HCT116 (cell line): ENCODE results near the gene POLR3F. TPM values are rescaled to one million over a fixed set of nuclear protein-coding genes. Genes with fewer than 3 reads are reported as not detected.

Experiments
- ATAC-seq: fragments of 200-7000 bp; cut with Tn5 transposase; 2 replicates; pipeline ENCODE4 v1.9.1; 2020; ENCODE audit warnings: mild to moderate bottlenecking, moderate library complexity
- BruUV-seq: library from RNA; stranded (reverse); fragments of 400-500 nt; replicated peaks from 2 replicates; lab custom pipeline; 2021; lab: Mats Ljungman, UMichigan
- CTCF ChIA-PET: fragments of 300-600 bp; sonication (Branson Sonifier 250); formaldehyde crosslinking; loops from one replicate; lab custom pipeline; 2021; ENCODE audit warnings: antibody characterized with exemption; lab: Charles Lee
- POLR2A ChIA-PET: fragments of 300-600, 350-600 bp; sonication (Branson Sonifier 250); formaldehyde crosslinking; loops from one replicate; lab custom pipeline; 2021; ENCODE audit warnings: antibody characterized with exemption; lab: Charles Lee
- RAD21 ChIA-PET, 2 experiments: fragments of 300-600 bp; sonication (Branson Sonifier 250); formaldehyde crosslinking; loops; one replicate each; lab custom pipeline; 2023; ENCODE audit warnings: low total read pairs in 2 of 2; ENCODE audit not compliant: uncharacterized antibody in 2 of 2, unreplicated experiment in 2 of 2, low non-redundant PET in 1 of 2; lab: Charles Lee
- DNase-seq: peaks from one replicate; pipeline ENCODE4 v3.0.0-alpha.2; 2010; ENCODE audit warnings: low read depth, low spot score
- H2AFZ ChIP-seq: fragments of 200-600 bp; shearing (Covaris generic), sonication (generic); 2 replicates; pipeline ENCODE4 v1.6.1; 2017; ENCODE audit warnings: low read depth, mixed run types, mixed read lengths, antibody characterized with exemption, low read length; ENCODE audit not compliant: poor library complexity, severe bottlenecking
- H3K27ac ChIP-seq: 2 replicates; pipeline ENCODE4 v1.5.1; 2012; ENCODE audit warnings: low read depth, low read length
- H3K27me3 ChIP-seq: fragments of 200-600 bp; sonication (generic); 2 replicates; pipeline ENCODE4 v1.6.1; 2016; ENCODE audit warnings: mixed run types, low read length, mixed read lengths; ENCODE audit not compliant: insufficient read depth
- H3K36me3 ChIP-seq, 2 experiments: fragments of 200-500 bp in 1 of 2; fragments of 200-600 bp in 1 of 2; sonication (Bioruptor generic) in 1 of 2; sonication (generic) in 1 of 2; 2 replicates each; pipeline versions ENCODE4 v1.5.1 to v1.6.1; 2014 to 2016; ENCODE audit warnings: low read length in 2 of 2, inconsistent platforms in 1 of 2, mixed read lengths in 1 of 2, mixed run types in 1 of 2; ENCODE audit not compliant: insufficient read depth in 2 of 2, control insufficient read depth in 1 of 2
- H3K4me1 ChIP-seq, 2 experiments: fragments of 200-600 bp in 1 of 2; sonication (generic) in 1 of 2; 2 replicates each; pipeline versions ENCODE4 v1.5.1 to v1.6.1; 2012 to 2017; ENCODE audit warnings: low read length in 2 of 2, inconsistent platforms in 1 of 2, mild to moderate bottlenecking in 1 of 2, mixed read lengths in 1 of 2, mixed run types in 1 of 2, moderate library complexity in 1 of 2; ENCODE audit not compliant: insufficient read depth in 2 of 2, control insufficient read depth in 1 of 2
- H3K4me2 ChIP-seq: fragments of 200-600 bp; sonication (generic); 2 replicates; pipeline ENCODE4 v1.6.1; 2017; ENCODE audit warnings: mixed run types, low read length, mixed read lengths
- H3K4me3 ChIP-seq, 2 experiments: fragments of 200-600 bp in 1 of 2; sonication (generic) in 1 of 2; replicated peaks in 1 of 2; 2 replicates each; pipeline ENCODE4 v1.5.1; 2011 to 2016; ENCODE audit warnings: low read length in 2 of 2, control low read depth in 1 of 2, low read depth in 1 of 2, mild to moderate bottlenecking in 1 of 2, mixed read lengths in 1 of 2, mixed run types in 1 of 2
- H3K79me2 ChIP-seq: fragments of 200-600 bp; sonication (generic); 2 replicates; pipeline ENCODE4 v1.6.1; 2017; ENCODE audit warnings: mild to moderate bottlenecking, mixed run types, low read length, moderate library complexity, mixed read lengths; ENCODE audit not compliant: insufficient read depth
- H3K9ac ChIP-seq: fragments of 200-600 bp; sonication (generic); 2 replicates; pipeline ENCODE4 v1.6.1; 2016; ENCODE audit warnings: low read length, mixed read lengths
- H3K9me2 ChIP-seq: fragments of 200-600 bp; sonication (generic), shearing (Covaris generic); 2 replicates; pipeline ENCODE4 v1.6.1; 2017; ENCODE audit warnings: mixed run types, mild to moderate bottlenecking, moderate library complexity; ENCODE audit not compliant: insufficient read depth
- H3K9me3 ChIP-seq, 2 experiments: fragments of 200-500 bp in 1 of 2; fragments of 200-600 bp in 1 of 2; sonication (Bioruptor generic) in 1 of 2; sonication (generic) in 1 of 2; 2 replicates each; pipeline ENCODE4 v1.6.1; 2014 to 2017; ENCODE audit warnings: low read length in 2 of 2, mixed read lengths in 2 of 2, inconsistent platforms in 1 of 2, low read depth in 1 of 2, mild to moderate bottlenecking in 1 of 2, mixed run types in 1 of 2, moderate library complexity in 1 of 2; ENCODE audit not compliant: control insufficient read depth in 1 of 2, insufficient read depth in 1 of 2
- H4K20me1 ChIP-seq: fragments of 200-600 bp; sonication (generic), shearing (Covaris generic); 2 replicates; pipeline ENCODE4 v1.6.1; 2017; ENCODE audit warnings: mixed run types, mild to moderate bottlenecking, moderate library complexity; ENCODE audit not compliant: insufficient read depth
- ATF3 ChIP-seq: IDR thresholded peaks from 2 replicates; pipeline ENCODE4 v1.6.1; 2012
- CTCF ChIP-seq, 3 experiments: fragments of 200-600 bp in 1 of 3; sonication (generic) in 1 of 3; IDR thresholded peaks in 2 of 3; conservative IDR thresholded peaks in 1 of 3; 2 replicates each; pipeline ENCODE4 v1.5.1; 2012 to 2017; ENCODE audit warnings: low read depth in 2 of 3, low read length in 2 of 3, antibody characterized with exemption in 1 of 3, borderline replicate concordance in 1 of 3, control low read depth in 1 of 3, mild to moderate bottlenecking in 1 of 3, mixed read lengths in 1 of 3, mixed run types in 1 of 3, moderate library complexity in 1 of 3; ENCODE audit not compliant: insufficient read depth in 1 of 3
- EGR1 ChIP-seq: IDR thresholded peaks from 2 replicates; pipeline ENCODE4 v1.6.1; 2012; ENCODE audit warnings: low read depth
- ELF1 ChIP-seq: IDR thresholded peaks from 2 replicates; pipeline ENCODE4 v1.6.1; 2012; ENCODE audit warnings: low read depth, borderline replicate concordance
- EZH2 ChIP-seq: fragments of 200-600 bp; sonication (generic); IDR thresholded peaks from 2 replicates; pipeline ENCODE4 v1.6.1; 2017; ENCODE audit warnings: antibody characterized with exemption, mixed run types
- EZH2phosphoT487 ChIP-seq: fragments of 200-600 bp; IDR thresholded peaks from 2 replicates; pipeline ENCODE4 v1.6.1; 2018; ENCODE audit warnings: antibody characterized with exemption, borderline replicate concordance
- JUND ChIP-seq: IDR thresholded peaks from 2 replicates; pipeline ENCODE4 v1.6.1; 2012
- MAX ChIP-seq: IDR thresholded peaks from 2 replicates; pipeline ENCODE4 v1.6.1; 2012
- POLR2A ChIP-seq: IDR thresholded peaks from 2 replicates; pipeline ENCODE4 v1.7.0; 2011; ENCODE audit warnings: borderline replicate concordance; ENCODE audit not compliant: insufficient read depth, insufficient read length; ENCODE audit errors: extremely low read depth
- POLR2AphosphoS5 ChIP-seq: IDR thresholded peaks from 2 replicates; pipeline ENCODE4 v1.6.1; 2011; ENCODE audit warnings: mild to moderate bottlenecking, low read depth, low read length, moderate library complexity
- RAD21 ChIP-seq: IDR thresholded peaks from 2 replicates; pipeline ENCODE4 v1.6.1; 2012; ENCODE audit warnings: low read depth, mild to moderate bottlenecking
- REST ChIP-seq: IDR thresholded peaks from 2 replicates; pipeline ENCODE4 v1.6.1; 2012; ENCODE audit warnings: low read depth
- SIN3A ChIP-seq: IDR thresholded peaks from 2 replicates; pipeline ENCODE4 v1.6.1; 2012; ENCODE audit warnings: low read depth
- SRF ChIP-seq: IDR thresholded peaks from 2 replicates; pipeline ENCODE4 v1.6.1; 2012; ENCODE audit warnings: low read depth
- TCF7L2 ChIP-seq: IDR thresholded peaks from 2 replicates; pipeline ENCODE4 v1.7.0; 2011; ENCODE audit warnings: borderline replicate concordance, inconsistent platforms; ENCODE audit not compliant: insufficient read depth, insufficient read length; ENCODE audit errors: extremely low read depth
- YY1 ChIP-seq: IDR thresholded peaks from 2 replicates; pipeline ENCODE4 v1.6.1; 2011; ENCODE audit warnings: low read length, low read depth, moderate library complexity, mild to moderate bottlenecking; ENCODE audit not compliant: insufficient replicate concordance; ENCODE audit errors: extremely low read depth
- ZFX ChIP-seq: fragments of 450-650 bp; IDR thresholded peaks from 2 replicates; pipeline ENCODE4 v1.6.1; 2017
- ZNF274 ChIP-seq: fragments of 200-500 bp; sonication (Bioruptor generic); IDR thresholded peaks from 2 replicates; pipeline ENCODE4 v1.6.1; 2014; ENCODE audit warnings: mild to moderate bottlenecking, low read depth, low read length, inconsistent platforms
- intact Hi-C: fragments of 100-400 bp; cut with micrococcal nuclease; formaldehyde crosslinking; loops from 2 replicates; pipeline ENCODE4 v1.10.0; 2022
- total RNA-seq: library from RNA; stranded (reverse); gene quantifications from one replicate; pipeline ENCODE4 v1.2.1, GENCODE V29; 2021; ENCODE audit not compliant: unreplicated experiment

The POLR3F gene
- total RNA-seq, 1 experiment from 2014 or later = 11.4 TPM

GRCh38 chr20:18456600-18456999 is 10.6 kb upstream of the POLR3F start:
- Histone ChIP-seq H3K27ac (no peak overlapping the region), H2AFZ (no peak overlapping the region), H3K79me2 (no peaks in the 10 kb centered on the region), H3K27me3 (no peaks in the 10 kb centered on the region), H3K4me3 (no peak overlapping the region), H3K36me3 (no peaks in the 10 kb centered on the region), H3K9me2 (no peaks in the 10 kb centered on the region), H3K9me3 (no peaks in the 10 kb centered on the region), H4K20me1 (no peaks in the 10 kb centered on the region), H3K9ac (no peak overlapping the region), H3K4me1 (no peaks in the 10 kb centered on the region), H3K4me2 (no peak overlapping the region)
- ChIA-PET CTCF (interaction anchor here (0.8 kb wide), 1 partner anchor 10 kb away, joined by 3 read pairs; the partner anchor contains the start of genes DZANK1 and POLR3F), RAD21 (no interaction called here), POLR2A (no interaction called here)
- intact Hi-C loops = no loop called here
- no peak for TF ChIP-seq ZFX
- TF ChIP-seq EZH2phosphoT487 = no peak
- TF ChIP-seq MAX = no peak
- no peak for TF ChIP-seq EGR1
- no peak for TF ChIP-seq CTCF (IDR thresholded peaks at IDR 0.05 in 2 of 3, conservative IDR thresholded peaks at IDR 0.05 in 1 of 3; ENCODE audit: borderline replicate concordance in 1 of 3, insufficient read depth in 1 of 3, low read depth in 2 of 3, low read length in 2 of 3)
- no peak for TF ChIP-seq REST
- TF ChIP-seq ATF3 = no peak
- no peak for TF ChIP-seq ZNF274
- no peak for TF ChIP-seq RAD21
- no peak for TF ChIP-seq ELF1
- TF ChIP-seq SIN3A = no peak
- TF ChIP-seq YY1 = no peak
- no peak for TF ChIP-seq TCF7L2
- TF ChIP-seq SRF = no peak
- no peak for TF ChIP-seq EZH2
- no peak for TF ChIP-seq JUND
- no peak for TF ChIP-seq POLR2A
- no peak for TF ChIP-seq POLR2AphosphoS5
- ATAC-seq (no peak), DNase-seq (no peak)
- no TSS peak for BruUV-seq
